NT2/D1 (cell line): ENCODE data around the gene ABHD1.
"Not testable (repeated sequence)": the region's sequence is repeated elsewhere in the genome, so short reads cannot be mapped to it uniquely, and the experiment has no call there.

Source experiments
- DNase-seq: peaks from one replicate; pipeline ENCODE4 v3.0.0-alpha.2; 2011; ENCODE audit warnings: low read depth, low spot score
- H3K27me3 ChIP-seq: 2 replicates; pipeline ENCODE4 v1.6.0; 2011; ENCODE audit warnings: mild to moderate bottlenecking; ENCODE audit not compliant: insufficient read length, insufficient read depth
- H3K36me3 ChIP-seq: 2 replicates; pipeline ENCODE4 v1.6.1; 2011; ENCODE audit warnings: mild to moderate bottlenecking, low read length, mixed read lengths; ENCODE audit not compliant: insufficient read depth, insufficient read length
- H3K4me1 ChIP-seq: 2 replicates; pipeline ENCODE4 v1.5.1; 2011; ENCODE audit not compliant: insufficient read depth, insufficient read length
- H3K4me3 ChIP-seq: 2 replicates; pipeline ENCODE4 v1.5.1; 2011; ENCODE audit warnings: low read depth; ENCODE audit not compliant: insufficient read length
- H3K9ac ChIP-seq: 2 replicates; pipeline ENCODE4 v1.6.0; 2011; ENCODE audit warnings: low read depth; ENCODE audit not compliant: insufficient read length
- H3K9me3 ChIP-seq: 2 replicates; pipeline ENCODE4 v1.5.1; 2011; ENCODE audit warnings: mild to moderate bottlenecking, low read length; ENCODE audit not compliant: insufficient read depth
- SUZ12 ChIP-seq: IDR thresholded peaks from 2 replicates; pipeline ENCODE4 v1.6.1; 2011; ENCODE audit not compliant: insufficient read length, insufficient read depth; ENCODE audit errors: extremely low read depth
- YY1 ChIP-seq: IDR thresholded peaks from 2 replicates; pipeline ENCODE4 v1.6.1; 2011; ENCODE audit not compliant: insufficient read length, insufficient read depth
- ZNF274 ChIP-seq: IDR thresholded peaks from 2 replicates; pipeline ENCODE4 v1.6.1; 2011; ENCODE audit warnings: mild to moderate bottlenecking, low read depth, low read length

The ABHD1 gene

DNA sequence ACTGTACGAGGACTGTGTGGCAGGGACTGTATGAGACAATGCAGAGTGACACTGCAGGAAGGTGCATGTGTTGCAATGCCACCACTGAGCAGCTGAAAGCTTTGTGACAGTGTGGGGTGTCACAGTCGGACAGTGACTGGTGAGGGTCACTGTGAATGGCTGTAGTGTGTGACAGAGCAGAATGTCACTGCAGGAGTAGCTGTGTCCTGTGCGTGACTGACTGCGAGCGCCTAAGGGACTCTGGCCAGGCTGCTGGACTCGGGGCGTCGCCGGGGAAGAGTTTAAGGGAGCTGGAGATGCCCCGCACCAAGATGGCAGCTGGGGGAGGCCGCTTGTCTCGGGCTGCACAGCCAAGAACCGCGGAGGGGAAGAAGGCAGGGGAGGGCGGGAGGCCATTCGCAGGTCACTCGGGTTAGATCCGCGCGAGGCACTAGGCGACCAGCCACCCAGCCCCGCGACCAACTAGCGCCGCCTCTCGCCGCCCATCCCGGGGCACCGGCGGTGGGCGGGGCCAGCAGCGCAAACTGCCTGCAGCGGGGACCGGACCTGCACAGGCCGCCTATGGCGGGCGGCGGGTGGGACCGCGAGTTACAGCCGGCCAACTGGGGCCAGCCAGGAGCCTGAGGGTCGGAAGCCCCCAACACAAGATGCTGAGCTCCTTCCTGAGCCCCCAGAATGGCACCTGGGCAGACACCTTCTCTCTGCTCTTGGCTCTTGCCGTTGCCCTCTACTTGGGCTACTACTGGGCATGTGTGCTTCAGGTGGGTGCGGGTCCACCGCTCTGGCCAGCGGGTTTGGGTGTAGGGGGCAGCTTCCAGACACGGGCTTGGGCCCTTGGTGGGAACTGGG lies at the start of gene ABHD1:
ABHD1 (plus strand) TSS at position 514 of the 849 bp plus-strand sequence; CDS start at position 648, 134 bp downstream.
- DNase-seq: no peak
- Histone ChIP-seq H3K9ac (peak within 1 kb of the TSS; percentile 67), H3K27me3 (peaks cover 62% of the 10 kb centered on the region), H3K4me3 (peak within 1 kb of the TSS; percentile 46), H3K4me1 (peaks cover 8% of the 10 kb centered on the region), H3K36me3 (no peaks in the 10 kb centered on the region), H3K9me3 (no peaks in the 10 kb centered on the region)
- TF ChIP-seq SUZ12 (no peak), ZNF274 (no peak), YY1 (no peak)

DNA sequence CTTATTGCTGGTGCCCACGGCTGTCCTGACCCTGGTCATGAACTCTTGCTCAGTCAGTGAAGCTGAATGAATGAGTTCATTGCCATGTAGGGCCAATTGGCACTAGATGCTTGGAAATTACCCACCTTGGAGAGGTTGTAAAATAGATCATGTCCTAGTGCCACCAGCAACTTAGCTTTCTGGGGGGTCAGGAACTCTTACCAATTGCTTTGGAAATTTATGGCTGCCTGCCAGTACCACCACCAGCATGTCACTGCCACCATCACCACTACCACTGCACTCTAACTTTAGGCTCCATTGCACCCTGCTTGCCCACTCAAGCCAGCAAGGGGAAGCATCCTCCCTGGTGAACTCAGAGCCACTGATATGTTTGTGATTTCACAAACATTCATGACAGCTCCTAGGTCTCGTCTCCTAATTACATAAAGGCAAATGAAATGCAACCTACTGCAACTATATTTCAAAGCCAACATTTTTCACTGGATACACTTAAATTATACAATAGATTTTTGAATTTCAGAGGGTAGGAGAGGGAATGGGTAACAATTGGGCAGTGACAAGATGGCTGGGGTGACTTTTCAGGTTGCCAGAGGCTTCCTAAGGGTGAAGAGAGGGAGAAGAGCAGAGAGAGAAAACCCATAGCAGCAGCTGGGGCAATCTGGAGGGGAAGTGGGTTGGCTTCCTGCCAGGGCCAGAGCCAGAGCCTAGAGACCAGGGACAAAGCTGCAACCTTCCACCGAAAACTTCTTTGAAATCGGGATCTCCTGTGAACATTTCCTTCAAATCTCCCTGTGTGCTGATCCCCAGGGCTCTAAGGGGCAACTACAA lies 48.7 kb upstream of the ABHD1 start:
- peaks cover 3% of the 10 kb centered on the region for H3K4me1 ChIP-seq
- H3K9me3 ChIP-seq: no peaks in the 10 kb centered on the region
- no peak for TF ChIP-seq YY1
- no peak for TF ChIP-seq ZNF274
- TF ChIP-seq SUZ12: no peak
- no peak overlapping the region for H3K9ac ChIP-seq
- H3K4me3 ChIP-seq: no peak overlapping the region
- DNase-seq: no peak
- H3K27me3 ChIP-seq: no peaks in the 10 kb centered on the region
- peaks cover 10% of the 10 kb centered on the region for H3K36me3 ChIP-seq

DNA sequence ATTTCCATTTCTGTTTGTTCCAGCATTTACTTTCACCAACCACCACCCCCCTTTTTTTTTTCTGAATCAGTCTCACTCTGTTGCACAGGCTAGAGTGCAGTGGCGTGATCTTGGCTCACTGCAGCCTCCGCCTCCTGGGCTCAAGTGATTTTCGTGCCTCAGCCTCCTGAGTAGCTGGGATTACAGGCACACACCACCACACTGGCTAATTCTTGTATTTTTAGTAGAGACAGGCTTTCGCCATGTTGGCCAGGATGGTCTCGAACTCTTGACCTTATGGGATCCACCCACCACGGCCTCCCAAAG lies 48.1 kb upstream of the ABHD1 start:
- H3K4me3 ChIP-seq, DNase-seq, H3K9me3 ChIP-seq, H3K27me3 ChIP-seq, H3K4me1 ChIP-seq, H3K9ac ChIP-seq, H3K36me3 ChIP-seq: not testable (repeated sequence)

DNA sequence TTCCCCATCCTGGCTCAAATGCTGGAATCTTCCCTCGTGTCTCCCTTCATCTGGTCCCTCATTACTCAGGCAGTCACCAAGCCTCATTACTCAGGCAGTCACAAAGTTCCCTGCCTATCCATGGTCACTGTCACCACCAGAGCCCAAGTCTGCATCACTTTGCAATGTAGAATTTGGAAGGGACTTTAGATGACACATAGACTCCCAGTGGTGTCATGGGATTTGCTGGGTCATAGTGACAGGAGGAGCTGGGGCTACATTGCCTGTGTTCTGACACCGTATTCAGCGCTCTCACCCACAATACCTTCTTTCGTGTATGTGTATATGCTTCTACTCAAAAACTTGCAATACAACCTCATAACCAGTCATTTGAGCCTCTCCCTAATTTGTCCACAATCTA lies 47.3 kb upstream of the ABHD1 start:
- Histone ChIP-seq H3K9me3 (no peaks in the 10 kb centered on the region), H3K27me3 (no peaks in the 10 kb centered on the region), H3K9ac (no peak overlapping the region), H3K36me3 (no peaks in the 10 kb centered on the region), H3K4me1 (peaks cover 3% of the 10 kb centered on the region), H3K4me3 (no peak overlapping the region)
- no peak for DNase-seq
- TF ChIP-seq ZNF274 (no peak), YY1 (no peak), SUZ12 (no peak)

DNA sequence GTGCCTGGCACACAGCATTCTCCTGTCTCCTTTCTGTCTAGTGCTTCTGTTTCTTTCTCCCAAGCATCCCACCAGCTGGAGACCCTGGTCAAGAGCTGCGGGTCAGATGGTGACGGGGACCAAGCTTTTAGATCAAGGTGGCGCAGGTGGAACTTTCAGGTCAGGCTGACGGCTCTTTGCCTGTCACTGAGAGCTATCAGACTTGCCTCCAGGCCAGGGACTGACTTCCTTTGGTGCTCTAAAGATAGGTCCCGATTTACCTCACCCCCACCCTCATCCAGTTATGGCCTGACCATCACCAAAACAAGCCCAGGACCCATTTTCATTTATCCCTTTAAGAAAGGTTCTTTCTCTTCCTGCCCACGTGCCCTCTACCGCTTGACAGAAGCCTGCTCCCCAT lies 46.4 kb upstream of the ABHD1 start:
- Histone ChIP-seq H3K4me1 (peaks cover 3% of the 10 kb centered on the region), H3K36me3 (no peaks in the 10 kb centered on the region), H3K27me3 (no peaks in the 10 kb centered on the region), H3K9me3 (no peaks in the 10 kb centered on the region), H3K4me3 (no peak overlapping the region), H3K9ac (no peak overlapping the region)
- DNase-seq: no peak
- TF ChIP-seq SUZ12 (no peak), ZNF274 (no peak), YY1 (no peak)

DNA sequence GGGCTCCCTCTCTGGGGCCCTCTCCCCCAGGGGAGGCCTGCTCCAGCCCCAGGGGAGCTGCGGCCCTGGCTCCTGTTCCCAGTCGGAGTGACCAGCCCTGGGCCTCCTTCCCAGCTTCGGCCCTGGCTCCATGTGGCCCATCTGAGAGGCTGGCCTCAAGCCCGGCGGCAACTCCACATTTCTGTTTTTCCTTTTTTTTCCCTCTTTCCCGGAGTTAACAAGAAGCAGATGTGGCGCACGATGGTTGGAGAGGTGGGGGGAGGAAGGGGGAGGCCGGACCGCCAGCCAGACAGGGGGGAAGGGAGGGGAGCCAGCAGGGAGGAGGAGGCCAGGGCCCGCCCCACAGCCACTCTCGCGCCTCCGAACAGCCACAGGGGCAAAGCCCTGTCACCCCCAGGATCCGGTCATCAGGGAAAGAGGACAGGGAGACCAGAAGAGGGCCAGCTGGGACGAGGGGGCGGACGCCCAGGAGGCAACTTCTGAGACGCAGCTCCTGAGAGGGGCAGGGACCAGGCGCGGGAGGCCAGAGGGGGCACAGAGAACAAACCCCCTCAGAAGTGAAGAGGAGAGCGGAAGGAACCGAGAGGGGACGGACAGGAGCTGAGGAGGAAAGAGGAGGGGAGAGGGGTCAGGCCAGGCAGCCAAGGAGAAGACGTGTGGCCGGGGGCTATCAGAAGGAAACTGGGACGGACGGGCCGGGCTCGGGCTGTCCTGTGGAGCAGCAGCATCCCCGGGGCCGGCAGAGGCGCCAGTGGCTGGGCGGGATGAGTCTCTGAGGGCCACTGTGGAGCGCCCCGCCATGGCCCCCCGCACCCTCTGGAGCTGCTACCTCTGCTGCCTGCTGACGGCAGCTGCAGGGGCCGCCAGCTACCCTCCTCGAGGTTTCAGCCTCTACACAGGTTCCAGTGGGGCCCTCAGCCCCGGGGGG lies 45.1 kb upstream of the ABHD1 start, which contains the start of gene EMILIN1:
EMILIN1 (plus strand) TSS at position 349 of the 928 bp plus-strand sequence; CDS start at position 800, 451 bp downstream.
- Histone ChIP-seq H3K4me3 (no peak within 1 kb of the TSS), H3K27me3 (no peaks in the 10 kb centered on the region), H3K36me3 (no peaks in the 10 kb centered on the region), H3K9ac (peak within 1 kb of the TSS; percentile 61), H3K4me1 (peaks cover 5% of the 10 kb centered on the region), H3K9me3 (no peaks in the 10 kb centered on the region)
- DNase-seq: no peak
- TF ChIP-seq SUZ12 (no peak), ZNF274 (no peak), YY1 (no peak)
